Suprapubic skin (tissue), 4 donors: Measurements from ENCODE around the gene GPD1L.

Experiments
- POLR2A ChIP-seq, 2 donors: fragments of 450-650 bp; IDR thresholded peaks; one replicate each; pipeline ENCODE4 v1.6.1; 2017; ENCODE audit warnings: antibody characterized with exemption in 2 of 2, mild to moderate bottlenecking in 2 of 2, moderate library complexity in 2 of 2
- POLR2AphosphoS5 ChIP-seq, 3 donors: sonication (generic); formaldehyde crosslinking; IDR thresholded peaks; one replicate each; pipeline ENCODE4 v1.6.1; 2017; ENCODE audit warnings: antibody characterized with exemption in 3 of 3
- TF ChIP-seq, protein P1 (sequence below), 2 donors: fragments of 200-600 bp in 1 of 2; fragments of 450-650 bp in 1 of 2; sonication (generic) in 1 of 2; IDR thresholded peaks; one replicate each; pipeline ENCODE4 v1.5.1; 2016 to 2019; ENCODE audit warnings: antibody characterized with exemption in 2 of 2, mild to moderate bottlenecking in 1 of 2, moderate library complexity in 1 of 2

DNA sequence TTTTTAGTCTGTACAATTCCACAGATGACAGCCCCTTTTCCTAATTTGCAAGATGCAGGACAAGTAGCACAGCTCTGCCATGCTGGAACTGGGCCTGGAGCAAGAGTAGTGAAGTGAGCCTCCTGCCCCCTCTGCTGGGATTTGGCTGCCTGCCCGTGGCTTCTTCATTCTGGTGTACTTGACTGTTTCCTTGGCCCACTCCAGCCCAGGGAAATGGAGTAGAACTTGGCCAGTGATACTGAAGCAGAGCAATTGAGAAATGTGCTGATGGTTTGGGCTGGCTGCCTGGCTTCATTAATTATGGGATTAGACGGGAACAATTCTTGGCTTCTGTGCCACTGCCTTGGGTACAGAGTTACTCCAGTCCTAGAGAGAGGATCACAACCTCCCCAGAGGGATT is 2.8 kb downstream of the GPD1L start:
- TF ChIP-seq POLR2AphosphoS5 (IDR thresholded peaks at IDR 0.05): peak in 1 of 3 donors; percentile 74
- TF ChIP-seq, protein P1, sequence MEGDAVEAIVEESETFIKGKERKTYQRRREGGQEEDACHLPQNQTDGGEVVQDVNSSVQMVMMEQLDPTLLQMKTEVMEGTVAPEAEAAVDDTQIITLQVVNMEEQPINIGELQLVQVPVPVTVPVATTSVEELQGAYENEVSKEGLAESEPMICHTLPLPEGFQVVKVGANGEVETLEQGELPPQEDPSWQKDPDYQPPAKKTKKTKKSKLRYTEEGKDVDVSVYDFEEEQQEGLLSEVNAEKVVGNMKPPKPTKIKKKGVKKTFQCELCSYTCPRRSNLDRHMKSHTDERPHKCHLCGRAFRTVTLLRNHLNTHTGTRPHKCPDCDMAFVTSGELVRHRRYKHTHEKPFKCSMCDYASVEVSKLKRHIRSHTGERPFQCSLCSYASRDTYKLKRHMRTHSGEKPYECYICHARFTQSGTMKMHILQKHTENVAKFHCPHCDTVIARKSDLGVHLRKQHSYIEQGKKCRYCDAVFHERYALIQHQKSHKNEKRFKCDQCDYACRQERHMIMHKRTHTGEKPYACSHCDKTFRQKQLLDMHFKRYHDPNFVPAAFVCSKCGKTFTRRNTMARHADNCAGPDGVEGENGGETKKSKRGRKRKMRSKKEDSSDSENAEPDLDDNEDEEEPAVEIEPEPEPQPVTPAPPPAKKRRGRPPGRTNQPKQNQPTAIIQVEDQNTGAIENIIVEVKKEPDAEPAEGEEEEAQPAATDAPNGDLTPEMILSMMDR (IDR thresholded peaks at IDR 0.05): no peak
- no peak for TF ChIP-seq POLR2A (IDR thresholded peaks at IDR 0.05)
